Loucy (cell line): ENCODE measurements around the gene WDR54.

Experiments
- H2AFZ ChIP-seq: fragments of 200-600 bp; sonication (generic); 2 replicates; pipeline ENCODE4 v1.6.0; 2016; ENCODE audit warnings: antibody characterized with exemption, mild to moderate bottlenecking, low read length, moderate library complexity
- H3F3A ChIP-seq: fragments of 200-600 bp; 2 replicates; pipeline ENCODE4 v1.6.0; 2016; ENCODE audit warnings: antibody characterized with exemption, low read depth, mild to moderate bottlenecking
- H3K27me3 ChIP-seq: fragments of 200-600 bp; sonication (generic); 2 replicates; pipeline ENCODE4 v1.6.1; 2014; ENCODE audit warnings: low read length, mild to moderate bottlenecking; ENCODE audit not compliant: insufficient read depth, poor library complexity, severe bottlenecking
- H3K36me3 ChIP-seq: fragments of 200-600 bp; sonication (generic); 2 replicates; pipeline ENCODE4 v1.6.1; 2016; ENCODE audit warnings: low read length; ENCODE audit not compliant: insufficient read depth
- H3K4me1 ChIP-seq: fragments of 200-600 bp; sonication (generic); 2 replicates; pipeline ENCODE4 v1.5.1; 2014; ENCODE audit warnings: low read length, mild to moderate bottlenecking; ENCODE audit not compliant: insufficient read depth, poor library complexity, severe bottlenecking
- H3K4me2 ChIP-seq: fragments of 200-600 bp; sonication (generic); 2 replicates; pipeline ENCODE4 v1.6.0; 2014; ENCODE audit warnings: antibody characterized with exemption, low read length, low read depth, mild to moderate bottlenecking; ENCODE audit not compliant: poor library complexity, severe bottlenecking
- H3K4me3 ChIP-seq: fragments of 200-600 bp; sonication (generic); 2 replicates; pipeline ENCODE4 v1.5.1; 2014; ENCODE audit warnings: low read length, mild to moderate bottlenecking, mixed read lengths; ENCODE audit not compliant: poor library complexity, severe bottlenecking
- H3K79me2 ChIP-seq: fragments of 200-600 bp; sonication (generic); 2 replicates; pipeline ENCODE4 v1.6.1; 2014; ENCODE audit warnings: low read length; ENCODE audit not compliant: insufficient read depth
- H3K9ac ChIP-seq: fragments of 200-600 bp; sonication (generic); 2 replicates; pipeline ENCODE4 v1.6.0; 2014; ENCODE audit warnings: mild to moderate bottlenecking, low read depth, low read length, moderate library complexity; ENCODE audit not compliant: poor library complexity, severe bottlenecking
- H3K9me2 ChIP-seq: fragments of 200-600 bp; sonication (generic); replicated peaks from 2 replicates; pipeline ENCODE4 v1.6.1; 2016; ENCODE audit warnings: low read depth, low read length, mixed read lengths
- H3K9me3 ChIP-seq: fragments of 200-600 bp; sonication (generic); 2 replicates; pipeline ENCODE4 v1.6.1; 2014; ENCODE audit warnings: mild to moderate bottlenecking, antibody characterized with exemption, low read length, low read depth; ENCODE audit not compliant: insufficient read depth
- H4K20me1 ChIP-seq: fragments of 200-600 bp; sonication (generic); 2 replicates; pipeline ENCODE4 v1.6.0; 2014; ENCODE audit warnings: antibody characterized with exemption, low read length, mild to moderate bottlenecking; ENCODE audit not compliant: insufficient read depth, poor library complexity, severe bottlenecking
- EZH2phosphoT487 ChIP-seq: fragments of 200-600 bp; IDR thresholded peaks from 2 replicates; pipeline ENCODE4 v1.6.1; 2018; ENCODE audit warnings: antibody characterized with exemption, mild to moderate bottlenecking, moderate library complexity, borderline replicate concordance
- TF ChIP-seq, protein P1 (sequence below): fragments of 200-600 bp; sonication (generic); conservative IDR thresholded peaks from 2 replicates; pipeline ENCODE4 v1.5.1; 2014; ENCODE audit warnings: mild to moderate bottlenecking, antibody characterized with exemption, low read length

Gene WDR54

DNA sequence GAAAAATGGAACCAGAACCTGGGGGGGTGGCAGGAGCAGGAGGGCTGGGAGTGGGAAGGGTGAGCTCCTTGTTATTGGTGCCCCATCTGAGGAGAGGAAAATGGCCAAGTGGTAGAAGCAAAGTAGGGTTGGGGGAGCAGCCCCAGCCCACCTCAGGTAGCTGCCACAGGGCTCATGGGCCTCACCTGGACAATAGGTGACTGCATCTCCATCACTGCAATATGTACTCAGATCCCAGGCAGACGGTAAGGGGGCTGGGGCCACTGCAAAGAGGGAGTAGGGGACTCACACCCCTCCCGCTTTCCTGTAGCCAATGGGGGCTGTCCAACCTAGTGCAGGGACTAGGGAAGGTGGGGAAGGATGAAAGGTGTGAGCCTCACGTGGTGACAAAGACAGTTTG lies 4.3 kb upstream of the WDR54 start:
- Histone ChIP-seq H3K9ac (no peak overlapping the region), H3F3A (no peaks in the 10 kb centered on the region), H3K4me2 (no peak overlapping the region), H3K79me2 (peaks cover 2% of the 10 kb centered on the region; the same call in 1 of the 2 replicates), H4K20me1 (no peaks in the 10 kb centered on the region), H3K9me2 (no peaks in the 10 kb centered on the region), H3K9me3 (no peaks in the 10 kb centered on the region), H3K4me1 (peaks cover 15% of the 10 kb centered on the region), H3K36me3 (no peaks in the 10 kb centered on the region), H2AFZ (no peak overlapping the region), H3K27me3 (no peaks in the 10 kb centered on the region), H3K4me3 (no peak overlapping the region)
- TF ChIP-seq, protein P1, sequence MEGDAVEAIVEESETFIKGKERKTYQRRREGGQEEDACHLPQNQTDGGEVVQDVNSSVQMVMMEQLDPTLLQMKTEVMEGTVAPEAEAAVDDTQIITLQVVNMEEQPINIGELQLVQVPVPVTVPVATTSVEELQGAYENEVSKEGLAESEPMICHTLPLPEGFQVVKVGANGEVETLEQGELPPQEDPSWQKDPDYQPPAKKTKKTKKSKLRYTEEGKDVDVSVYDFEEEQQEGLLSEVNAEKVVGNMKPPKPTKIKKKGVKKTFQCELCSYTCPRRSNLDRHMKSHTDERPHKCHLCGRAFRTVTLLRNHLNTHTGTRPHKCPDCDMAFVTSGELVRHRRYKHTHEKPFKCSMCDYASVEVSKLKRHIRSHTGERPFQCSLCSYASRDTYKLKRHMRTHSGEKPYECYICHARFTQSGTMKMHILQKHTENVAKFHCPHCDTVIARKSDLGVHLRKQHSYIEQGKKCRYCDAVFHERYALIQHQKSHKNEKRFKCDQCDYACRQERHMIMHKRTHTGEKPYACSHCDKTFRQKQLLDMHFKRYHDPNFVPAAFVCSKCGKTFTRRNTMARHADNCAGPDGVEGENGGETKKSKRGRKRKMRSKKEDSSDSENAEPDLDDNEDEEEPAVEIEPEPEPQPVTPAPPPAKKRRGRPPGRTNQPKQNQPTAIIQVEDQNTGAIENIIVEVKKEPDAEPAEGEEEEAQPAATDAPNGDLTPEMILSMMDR, result no peak
- TF ChIP-seq EZH2phosphoT487, result no peak

- Histone ChIP-seq H3K4me2 (no peak overlapping the region), H3F3A (no peaks in the 10 kb centered on the region), H3K36me3 (no peaks in the 10 kb centered on the region), H3K4me3 (no peak overlapping the region), H2AFZ (no peak overlapping the region), H3K79me2 (peaks cover 5% of the 10 kb centered on the region; the same call in 1 of the 2 replicates), H3K9me3 (no peaks in the 10 kb centered on the region), H3K4me1 (peaks cover 17% of the 10 kb centered on the region), H3K9me2 (no peaks in the 10 kb centered on the region), H3K9ac (no peak overlapping the region), H3K27me3 (no peaks in the 10 kb centered on the region), H4K20me1 (no peaks in the 10 kb centered on the region)
- no peak for TF ChIP-seq EZH2phosphoT487
- TF ChIP-seq, protein P1, result no peak
Observed at GRCh38 chr2:74417763-74418162, 3.8 kb upstream of the WDR54 start.

GRCh38 chr2:74418312-74418711 lies 3.2 kb upstream of the WDR54 start:
- Histone ChIP-seq H3K4me1 (peaks cover 22% of the 10 kb centered on the region), H2AFZ (no peak overlapping the region), H3K79me2 (peaks cover 11% of the 10 kb centered on the region; the same call in 1 of the 2 replicates), H3K9me2 (no peaks in the 10 kb centered on the region), H3K9me3 (no peaks in the 10 kb centered on the region), H3K4me2 (no peak overlapping the region), H3K36me3 (no peaks in the 10 kb centered on the region), H3K4me3 (no peak overlapping the region), H3K27me3 (no peaks in the 10 kb centered on the region), H3K9ac (no peak overlapping the region), H3F3A (no peaks in the 10 kb centered on the region), H4K20me1 (no peaks in the 10 kb centered on the region)
- TF ChIP-seq EZH2phosphoT487, result no peak
- TF ChIP-seq, protein P1, result no peak
